HG03442 (cell line): ENCODE data around the gene FYTTD1.

Experiments used
- ATAC-seq: cut with Tn5 transposase; IDR thresholded peaks from one replicate; pipeline ENCODE4 v1.9.1; 2021; ENCODE audit warnings: mild to moderate bottlenecking, moderate library complexity; ENCODE audit not compliant: unreplicated experiment

Gene FYTTD1

DNA sequence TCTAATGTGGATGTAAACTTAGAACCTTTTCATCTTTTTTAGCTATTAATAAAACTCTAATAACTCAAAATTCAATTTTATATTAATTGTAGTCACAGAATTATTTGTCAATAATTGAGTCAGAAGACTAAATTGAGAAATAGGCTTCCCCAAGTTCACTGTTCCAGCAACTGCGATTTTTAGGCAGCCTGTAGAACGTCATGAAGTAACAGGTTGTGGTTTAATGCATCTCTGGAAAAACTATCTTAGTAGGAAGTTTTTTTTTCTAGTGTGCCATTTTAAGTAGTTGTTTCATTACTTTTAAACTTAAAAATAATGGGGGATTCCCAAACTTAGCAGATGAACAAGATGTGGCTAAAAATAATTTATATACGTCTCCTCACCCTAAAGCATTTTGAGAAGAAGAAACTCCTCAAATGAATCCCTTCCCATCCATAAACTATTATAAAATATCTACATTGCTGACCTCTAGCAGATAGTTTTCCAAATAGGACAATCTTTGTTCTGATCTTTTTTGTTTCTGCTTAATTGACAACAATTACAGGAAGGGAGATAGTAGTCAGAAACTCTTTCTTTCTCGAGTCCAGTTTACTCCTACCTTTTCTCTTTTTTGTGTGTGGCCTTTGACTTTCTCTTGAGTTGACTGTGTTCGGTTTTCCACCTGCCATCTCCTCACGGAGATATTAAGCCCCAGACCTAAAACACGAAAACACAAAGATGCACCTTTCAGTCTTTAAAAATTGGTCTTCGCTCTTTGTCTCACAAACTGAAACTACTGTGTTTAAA lies 84.4 kb downstream of the FYTTD1 start:
- ATAC-seq, result peak; percentile 54

GRCh38 chr3:197835509-197835908 lies 85.8 kb downstream of the FYTTD1 start:
- ATAC-seq, result no peak

GRCh38 chr3:197836244-197836643 lies 86.6 kb downstream of the FYTTD1 start:
- no peak for ATAC-seq
